Measurements from ENCODE around the gene IFT81.

DNA sequence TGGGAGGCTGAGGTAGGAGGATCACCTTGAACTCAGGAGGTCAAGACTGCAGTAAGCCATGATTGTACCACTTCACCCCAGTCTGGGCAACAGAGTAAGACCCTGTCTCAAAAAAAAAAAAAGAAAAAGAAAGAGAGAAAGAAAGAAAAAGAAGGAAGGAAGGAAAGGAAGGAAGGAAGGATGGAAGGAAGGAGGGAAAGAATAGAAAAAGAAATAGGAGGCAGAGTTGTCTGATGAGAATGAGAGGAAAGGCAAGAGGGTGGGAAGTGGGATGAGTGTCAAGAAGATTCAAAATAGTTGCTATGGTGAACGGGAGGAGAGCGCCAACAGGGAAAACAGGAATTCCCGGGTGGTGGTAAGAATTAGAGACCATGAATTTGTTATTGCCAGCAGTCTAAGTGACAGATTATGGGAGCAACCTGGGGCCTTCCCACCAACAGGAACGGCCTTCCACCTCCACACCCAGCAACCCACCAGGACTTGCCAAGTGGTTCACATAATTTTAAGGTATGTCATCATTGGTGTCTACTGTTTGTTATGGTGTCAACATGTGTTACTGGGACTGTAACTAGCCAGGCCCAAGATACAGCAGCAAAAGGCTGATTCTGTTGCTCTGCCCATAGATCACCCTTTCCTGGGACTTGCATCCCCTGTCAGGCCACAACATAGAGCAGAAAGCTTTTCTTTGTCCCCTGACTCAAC, 39.7 kb upstream of the IFT81 start:
- TF ChIP-seq CTCF (IDR thresholded peaks at IDR 0.05; ENCODE audit: low read depth, low read length), result no peak
- no peak for TF ChIP-seq EZH2phosphoT487 (IDR thresholded peaks at IDR 0.05; ENCODE audit: low read depth)
